ENCODE results near the gene SLAMF9.
A peak's percentile ranks its signal among the peaks of the same experiment; 100 is the strongest.

Gene SLAMF9

GRCh38 chr1:159916242-159917051 is 37.6 kb downstream of the SLAMF9 start:
- TF ChIP-seq CTCF (IDR thresholded peaks at IDR 0.05; ENCODE audit: insufficient read depth, missing control alignments) = no peak
- FAIRE-seq = no peak
- DNase-seq (ENCODE audit: insufficient read length, low spot score) = peak; percentile 92

DNA sequence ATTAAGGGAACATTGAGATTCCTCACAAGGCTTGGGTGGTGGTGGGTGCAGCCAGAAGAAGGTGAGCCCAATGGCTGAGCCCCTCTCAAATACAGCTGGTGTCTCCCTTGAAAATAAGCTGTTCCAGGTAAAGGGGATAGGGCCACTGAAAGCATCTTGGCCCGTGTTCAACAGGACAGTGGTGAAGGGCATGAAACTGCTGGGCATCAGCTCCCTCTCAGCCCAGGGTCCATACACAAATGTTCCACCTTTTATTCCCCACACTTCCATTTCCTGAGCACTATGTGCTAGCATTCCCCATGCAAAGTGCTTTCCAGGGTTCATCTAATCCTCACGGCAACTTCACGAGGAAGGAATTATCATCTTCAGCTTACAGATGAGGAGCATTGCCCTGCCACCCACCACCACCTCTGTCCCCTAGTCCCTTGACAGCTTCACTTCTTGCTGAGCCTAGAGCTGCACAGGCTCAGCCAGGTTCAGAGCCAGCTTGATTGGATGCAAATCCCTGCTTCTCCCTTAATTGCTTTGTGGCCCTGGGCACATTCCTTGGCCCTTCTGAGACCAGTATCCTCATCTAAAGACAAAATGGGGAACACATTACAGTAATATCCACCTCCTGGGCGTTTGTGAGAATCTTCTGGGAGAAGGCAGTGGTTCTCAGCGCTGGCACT is 38.3 kb downstream of the SLAMF9 start:
- TF ChIP-seq CTCF (IDR thresholded peaks at IDR 0.05; ENCODE audit: insufficient read depth, missing control alignments) = no peak
- FAIRE-seq (no peak), DNase-seq (ENCODE audit: insufficient read length, low spot score) (no peak)

DNA sequence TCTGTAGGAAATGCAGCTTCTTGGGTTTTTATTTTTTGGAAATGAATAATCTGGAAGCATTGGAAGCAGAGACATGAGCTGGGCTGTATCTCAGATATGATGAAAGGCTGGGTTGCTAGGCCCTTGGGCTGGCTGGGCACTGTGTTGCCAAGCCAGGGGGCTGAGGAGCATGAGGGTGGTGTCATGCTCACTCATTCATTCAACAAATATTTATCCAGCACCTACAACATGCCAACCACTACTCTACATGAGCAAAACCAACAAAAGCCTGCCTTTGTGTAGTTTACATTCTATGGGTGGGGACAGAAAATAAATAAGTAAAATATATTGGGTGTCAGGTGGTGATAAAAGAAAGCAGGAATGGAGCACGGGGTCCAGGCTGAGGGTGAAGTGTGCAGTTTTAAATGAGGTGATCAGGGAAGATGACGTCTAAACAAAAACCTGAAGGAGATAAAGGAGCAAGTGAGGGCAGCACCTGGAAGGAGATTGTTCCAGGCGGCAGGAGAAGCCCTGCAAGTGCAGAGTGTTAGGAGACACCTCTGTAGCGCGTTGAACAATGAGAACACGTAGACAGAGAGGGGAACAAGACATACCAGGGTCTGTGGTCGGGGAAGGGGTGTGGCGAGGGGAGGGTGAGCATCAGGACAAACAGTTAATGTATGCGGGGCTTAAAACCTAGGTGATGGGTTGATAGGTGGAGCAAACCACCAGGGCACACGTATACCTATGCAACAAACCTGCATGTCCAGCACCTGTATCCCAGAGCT is 39.6 kb downstream of the SLAMF9 start:
- TF ChIP-seq CTCF (IDR thresholded peaks at IDR 0.05; ENCODE audit: insufficient read depth, missing control alignments) = no peak
- FAIRE-seq (no peak), DNase-seq (ENCODE audit: insufficient read length, low spot score) (no peak)

DNA sequence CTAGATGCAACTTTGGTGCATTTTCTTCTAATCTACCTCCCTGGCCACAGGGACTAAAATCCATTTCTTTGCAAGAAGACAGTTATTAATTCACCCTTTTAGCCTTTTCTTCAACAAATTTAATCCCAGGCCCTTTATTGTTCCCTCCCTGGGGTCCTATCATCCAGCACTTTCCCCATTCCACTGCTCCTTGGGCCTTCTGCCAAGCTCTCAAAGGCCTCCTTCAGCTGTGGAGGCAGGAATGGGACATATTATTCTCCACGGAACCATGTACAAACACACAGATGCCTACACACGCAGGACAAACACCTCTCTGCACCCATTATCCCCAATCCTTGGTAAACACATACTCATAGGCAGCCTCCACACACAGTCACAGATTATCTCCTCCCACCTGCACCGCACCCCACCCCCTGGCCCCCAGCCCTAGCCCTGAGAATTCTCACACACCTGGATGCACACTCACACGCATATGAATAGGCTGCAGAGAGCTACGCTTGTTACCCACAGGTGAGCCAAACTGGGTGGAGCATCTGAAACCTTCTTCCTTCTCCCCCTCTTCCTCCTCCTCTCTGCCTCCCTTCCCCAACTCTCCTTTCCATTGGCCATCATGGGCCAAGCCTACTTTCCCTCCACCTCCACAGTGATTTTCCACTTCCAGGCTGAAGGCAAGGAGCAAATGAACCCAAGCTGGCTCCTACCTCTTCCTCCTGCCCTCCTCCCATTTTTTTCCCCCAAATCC is 40.4 kb downstream of the SLAMF9 start:
- no peak for TF ChIP-seq CTCF (IDR thresholded peaks at IDR 0.05; ENCODE audit: insufficient read depth, missing control alignments)
- DNase-seq (ENCODE audit: insufficient read length, low spot score) (no peak), FAIRE-seq (no peak)

DNA sequence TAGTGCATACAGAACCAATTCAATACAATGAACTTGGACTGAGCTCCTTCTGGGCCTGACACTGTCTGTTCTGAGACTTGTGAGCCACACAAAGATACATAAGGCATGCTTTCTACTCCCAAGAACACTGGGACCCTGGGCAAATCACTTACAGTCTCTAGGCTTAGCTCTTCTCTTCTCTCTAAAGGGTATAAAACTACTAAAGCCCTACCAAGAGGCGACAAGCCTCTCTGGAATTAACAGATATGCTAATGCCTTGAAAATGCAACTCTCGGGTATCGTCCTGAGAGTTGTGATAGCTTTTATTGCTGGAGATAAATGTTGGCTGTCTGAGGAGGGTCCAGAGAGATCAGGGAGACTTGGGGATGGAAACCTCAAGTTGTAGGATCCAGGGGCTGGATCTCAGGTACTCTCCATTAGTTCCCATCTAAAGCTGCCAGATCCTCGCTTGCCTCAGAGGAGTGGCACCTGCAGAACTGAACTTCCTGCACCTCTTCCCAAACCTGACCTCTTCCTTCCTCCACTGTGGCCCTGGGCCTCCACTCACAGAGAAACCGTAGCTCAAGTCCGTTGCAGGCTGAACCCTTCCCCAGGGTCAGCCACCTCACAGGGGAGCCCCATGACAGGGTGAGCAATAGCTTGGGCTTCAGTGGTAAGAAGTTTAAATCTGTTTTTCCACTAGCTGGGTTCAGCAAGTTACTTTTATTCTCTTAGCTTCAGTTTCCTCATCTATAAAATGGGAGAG is 42.5 kb downstream of the SLAMF9 start:
- no peak for TF ChIP-seq CTCF (IDR thresholded peaks at IDR 0.05; ENCODE audit: insufficient read depth, missing control alignments)
- no peak for DNase-seq (ENCODE audit: insufficient read length, low spot score)
- no peak for FAIRE-seq
